Measurements from ENCODE around the gene PTCD3.

Gene PTCD3

DNA sequence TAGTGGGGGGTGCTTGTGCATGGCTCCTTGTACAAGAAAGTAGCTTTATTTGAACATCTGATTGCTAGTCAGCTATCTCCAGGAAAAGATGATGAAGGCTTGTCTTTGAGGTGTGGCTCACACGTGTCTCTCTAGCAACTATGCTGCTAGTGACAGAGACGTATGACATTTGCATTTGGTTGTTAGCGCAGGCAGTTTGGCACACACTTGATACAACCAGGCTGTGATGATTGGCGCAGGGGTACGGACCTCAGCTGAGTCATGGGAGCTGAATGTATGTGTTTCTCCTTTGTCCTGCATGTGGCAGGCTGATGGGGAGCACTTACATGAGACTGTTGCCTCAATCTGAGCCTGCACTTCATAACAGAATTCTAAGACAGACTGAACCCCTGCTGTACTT, 29.6 kb downstream of the PTCD3 start:
- Histone ChIP-seq H3K27ac (no peak overlapping the region), H3K4me3 (no peak overlapping the region)
- no peak for TF ChIP-seq CTCF (IDR thresholded peaks at IDR 0.05)
- DNase-seq (ENCODE audit: low spot score) = no peak

- DNase-seq (ENCODE audit: low spot score) = no peak
- no peak overlapping the region for H3K27ac ChIP-seq
- TF ChIP-seq CTCF (IDR thresholded peaks at IDR 0.05) = no peak
- no peak overlapping the region for H3K4me3 ChIP-seq
Measured at GRCh38 chr2:86136141-86136540, 30.1 kb downstream of the PTCD3 start.

- no peak for TF ChIP-seq CTCF (IDR thresholded peaks at IDR 0.05)
- Histone ChIP-seq H3K4me3 (no peak overlapping the region), H3K27ac (no peak overlapping the region)
- DNase-seq (ENCODE audit: low spot score) = no peak
Measured at GRCh38 chr2:86138736-86139625, 32.9 kb downstream of the PTCD3 start.

- Histone ChIP-seq H3K27ac (no peak overlapping the region), H3K4me3 (no peak overlapping the region)
- DNase-seq (ENCODE audit: low spot score) = no peak
- TF ChIP-seq CTCF (IDR thresholded peaks at IDR 0.05) = no peak
Measured at GRCh38 chr2:86139981-86140380, 33.9 kb downstream of the PTCD3 start.

DNA sequence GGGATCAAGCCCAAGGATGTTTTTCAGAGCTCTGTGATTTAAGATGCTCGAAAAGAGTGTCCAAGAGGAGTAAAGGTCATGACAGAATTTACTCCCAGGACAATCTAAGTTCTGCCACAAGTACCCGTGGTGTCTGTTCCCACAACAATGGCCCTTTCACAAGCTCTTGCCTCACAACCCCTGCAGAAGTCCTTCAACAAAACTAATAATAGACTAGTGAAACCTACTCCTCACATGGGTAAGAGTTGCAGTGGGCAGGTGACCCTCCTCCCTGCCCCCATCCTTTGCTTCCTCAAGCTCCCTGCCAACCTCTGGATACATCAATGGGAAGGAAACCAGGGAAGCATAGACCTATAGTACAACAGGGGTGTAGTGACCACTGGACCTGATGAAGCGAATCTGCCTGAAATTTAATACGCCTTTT, 34.9 kb downstream of the PTCD3 start:
- Histone ChIP-seq H3K4me3 (no peak overlapping the region), H3K27ac (no peak overlapping the region)
- DNase-seq (ENCODE audit: low spot score) = no peak
- no peak for TF ChIP-seq CTCF (IDR thresholded peaks at IDR 0.05)

DNA sequence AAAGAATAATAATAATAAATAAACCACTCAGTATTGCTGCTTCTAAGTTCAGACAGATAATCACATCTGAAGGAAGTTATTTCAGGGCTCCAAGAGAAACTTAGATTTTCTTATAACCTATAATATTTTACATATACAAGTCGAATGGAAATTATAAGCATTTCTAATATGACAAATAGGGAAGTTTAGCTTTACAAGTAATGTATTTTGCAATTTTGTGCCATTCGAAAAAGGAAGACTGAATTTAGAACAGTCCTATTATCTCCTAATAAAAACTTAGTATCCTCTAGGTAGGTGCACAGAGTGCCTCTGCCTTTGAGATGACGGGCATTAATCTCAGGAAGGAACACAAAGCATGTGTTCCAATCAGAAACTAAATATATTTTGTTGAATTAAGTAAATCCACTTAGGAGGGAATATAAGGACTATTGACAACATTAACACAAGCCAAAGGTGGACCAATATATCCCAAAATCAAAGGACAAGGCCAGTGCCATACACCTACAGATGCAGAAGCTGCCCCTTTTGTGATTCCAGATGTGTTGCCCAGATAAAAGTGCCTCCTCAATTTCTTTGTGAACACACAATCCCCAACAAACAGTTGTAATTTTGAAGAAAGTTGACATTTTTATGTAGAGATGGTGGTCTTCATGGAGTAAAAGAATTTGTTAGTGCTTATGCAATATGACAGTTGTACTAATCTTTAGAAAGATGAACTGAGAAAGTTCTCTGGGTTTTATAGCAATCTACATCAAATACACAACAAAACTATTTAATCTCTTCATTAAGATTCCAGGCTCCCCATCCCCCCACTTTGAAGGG, 36.6 kb downstream of the PTCD3 start:
- Histone ChIP-seq H3K27ac (no peak overlapping the region), H3K4me3 (no peak overlapping the region)
- no peak for TF ChIP-seq CTCF (IDR thresholded peaks at IDR 0.05)
- no peak for DNase-seq (ENCODE audit: low spot score)

Data from coronary artery (tissue), 2 donors.